Thyroid gland (tissue), 4 donors: ENCODE results near the gene PSMG1. TPM values are rescaled to one million over a fixed set of nuclear protein-coding genes. Genes with fewer than 3 reads are reported as not detected.

Source experiments
- DNase-seq, 2 donors: peaks; one replicate each; pipeline ENCODE4 v3.0.0-alpha.2; 2019
- H3K27ac ChIP-seq, 3 donors: fragments of 200-600 bp; sonication (generic); 1 replicate in 2 of 3; 2 replicates in 1 of 3; pipeline ENCODE4 v1.5.1; 2016 to 2019; ENCODE audit warnings: mild to moderate bottlenecking in 1 of 3, moderate library complexity in 1 of 3
- H3K27me3 ChIP-seq: fragments of 200-600 bp; sonication (generic); one replicate; pipeline ENCODE4 v1.5.1; 2019
- H3K36me3 ChIP-seq, 2 donors: fragments of 200-600 bp; sonication (generic); one replicate each; pipeline ENCODE4 v1.5.1; 2016 to 2019
- H3K4me1 ChIP-seq, 2 donors: fragments of 200-600 bp; sonication (generic); one replicate each; pipeline ENCODE4 v1.5.1; 2017 to 2019
- H3K4me3 ChIP-seq, 3 donors: fragments of 200-600 bp; sonication (generic); replicated peaks in 1 of 3; 1 replicate in 2 of 3; 2 replicates in 1 of 3; pipeline ENCODE4 v1.5.1; 2016; ENCODE audit warnings: mild to moderate bottlenecking in 1 of 3
- H3K9me3 ChIP-seq: fragments of 200-600 bp; sonication (generic); one replicate; pipeline ENCODE4 v1.5.1; 2017
- POLR2A ChIP-seq, 2 donors: fragments of 450-650 bp; IDR thresholded peaks; one replicate each; pipeline ENCODE4 v1.6.1; 2017; ENCODE audit warnings: antibody characterized with exemption in 2 of 2, mild to moderate bottlenecking in 2 of 2, moderate library complexity in 1 of 2
- WGBS, 2 donors: methylation state at CpG; one replicate each; pipeline ENCODE4 v1.1.5; 2017; 5-methylcytosine and 5-hydroxymethylcytosine counted together
- intact Hi-C: fragments of 100-400 bp; cut with DNase I; formaldehyde crosslinking; loops from one replicate; pipeline ENCODE4 v1.15.1; 2023
- total RNA-seq, 4 donors: library from RNA; depleted of rRNA; stranded (reverse); fragments of >200 nt; gene quantifications; one replicate each; pipeline ENCODE4 v1.2.3, GENCODE V29; 2016
- TF ChIP-seq, protein P1 (sequence below), 6 experiments: fragments of 200-600 bp in 3 of 6; fragments of 450-650 bp in 3 of 6; sonication (generic) in 3 of 6; IDR thresholded peaks; one replicate each; pipeline ENCODE4 v1.5.1; 2016 to 2019; ENCODE audit warnings: antibody characterized with exemption in 6 of 6, mild to moderate bottlenecking in 2 of 6, inconsistent platforms in 1 of 6, moderate library complexity in 1 of 6

Gene PSMG1
- total RNA-seq, 4 donors from 2014 or later, result 33.0 to 54.2 (median 42.6) TPM

DNA sequence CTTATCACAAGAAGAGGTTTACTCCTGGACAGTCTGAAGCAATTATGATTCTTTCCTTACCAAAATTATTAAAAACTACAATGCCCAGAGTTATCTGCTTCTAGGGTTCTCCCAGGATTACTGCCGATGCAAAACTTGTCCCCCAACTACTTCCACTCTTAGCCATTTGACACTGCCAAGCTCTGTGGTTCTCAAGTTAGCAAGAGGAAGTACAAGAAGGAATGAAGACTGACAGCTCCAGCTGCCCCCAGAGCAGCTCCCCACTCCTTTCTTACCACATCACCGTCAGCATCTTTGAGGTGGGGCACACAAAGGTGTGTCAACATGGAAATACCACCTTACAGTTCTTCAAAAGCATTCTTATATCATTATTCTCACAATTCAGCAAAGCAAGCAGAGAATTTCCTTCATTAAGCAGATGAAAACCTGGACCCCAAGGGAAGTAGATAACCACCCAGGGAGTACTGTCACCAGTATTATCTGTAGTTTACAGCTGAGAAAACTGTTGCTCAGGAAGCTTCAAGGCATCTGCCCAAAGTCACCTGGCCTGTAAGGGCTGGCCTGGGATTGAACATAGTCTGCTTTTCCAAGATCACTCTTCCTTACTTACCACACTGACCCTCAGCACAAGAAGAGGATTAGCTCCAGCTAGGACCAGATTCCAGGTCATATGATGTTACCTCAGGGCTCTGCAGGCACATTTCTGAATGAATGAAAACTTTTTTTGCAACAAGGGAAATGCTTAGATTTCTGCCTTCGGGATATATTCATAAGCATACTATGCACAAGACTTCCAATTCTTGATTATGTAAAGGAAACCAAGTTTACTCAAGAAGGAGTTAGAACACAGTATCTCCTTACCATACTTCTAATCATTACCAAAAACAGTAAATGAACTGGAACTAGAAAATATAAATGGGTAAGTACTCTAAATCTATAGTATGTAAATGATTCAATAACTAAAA lies 9.3 kb downstream of the PSMG1 start:
- H3K9me3 ChIP-seq, result no peaks in the 10 kb centered on the region
- H3K27me3 ChIP-seq, result no peaks in the 10 kb centered on the region
- peaks cover 6 to 16% of the 10 kb centered on the region in 2 donors for H3K36me3 ChIP-seq
- no peak overlapping the region for H3K27ac ChIP-seq
- no peak for DNase-seq
- H3K4me3 ChIP-seq, result no peak overlapping the region
- 85% methylated on average over 3 of the region's 3 CpGs for WGBS, 2 donors
- no peaks in the 10 kb centered on the region for H3K4me1 ChIP-seq
- intact Hi-C loops, result no loop called here
- no peak for TF ChIP-seq POLR2A (IDR thresholded peaks at IDR 0.05)
- TF ChIP-seq, protein P1, sequence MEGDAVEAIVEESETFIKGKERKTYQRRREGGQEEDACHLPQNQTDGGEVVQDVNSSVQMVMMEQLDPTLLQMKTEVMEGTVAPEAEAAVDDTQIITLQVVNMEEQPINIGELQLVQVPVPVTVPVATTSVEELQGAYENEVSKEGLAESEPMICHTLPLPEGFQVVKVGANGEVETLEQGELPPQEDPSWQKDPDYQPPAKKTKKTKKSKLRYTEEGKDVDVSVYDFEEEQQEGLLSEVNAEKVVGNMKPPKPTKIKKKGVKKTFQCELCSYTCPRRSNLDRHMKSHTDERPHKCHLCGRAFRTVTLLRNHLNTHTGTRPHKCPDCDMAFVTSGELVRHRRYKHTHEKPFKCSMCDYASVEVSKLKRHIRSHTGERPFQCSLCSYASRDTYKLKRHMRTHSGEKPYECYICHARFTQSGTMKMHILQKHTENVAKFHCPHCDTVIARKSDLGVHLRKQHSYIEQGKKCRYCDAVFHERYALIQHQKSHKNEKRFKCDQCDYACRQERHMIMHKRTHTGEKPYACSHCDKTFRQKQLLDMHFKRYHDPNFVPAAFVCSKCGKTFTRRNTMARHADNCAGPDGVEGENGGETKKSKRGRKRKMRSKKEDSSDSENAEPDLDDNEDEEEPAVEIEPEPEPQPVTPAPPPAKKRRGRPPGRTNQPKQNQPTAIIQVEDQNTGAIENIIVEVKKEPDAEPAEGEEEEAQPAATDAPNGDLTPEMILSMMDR (IDR thresholded peaks at IDR 0.05), result no peak

DNA sequence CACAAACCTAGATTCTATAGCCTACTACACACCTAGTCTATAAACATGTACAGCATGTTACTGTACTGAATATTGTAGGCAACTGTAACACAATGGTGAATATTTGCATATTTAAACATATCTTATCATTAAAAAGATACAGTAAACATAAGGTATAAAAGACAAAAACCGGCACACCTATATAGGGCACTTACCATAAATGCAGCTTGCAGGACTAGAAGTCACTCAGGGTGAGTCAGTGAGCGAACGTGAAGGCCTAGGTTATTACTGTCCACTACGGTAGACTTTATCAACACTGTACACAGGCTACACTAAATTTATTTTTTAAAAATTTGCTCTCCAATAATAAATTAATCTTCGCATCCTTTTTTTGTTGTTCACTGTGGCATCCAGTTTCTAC lies 13.3 kb downstream of the PSMG1 start:
- intact Hi-C loops, result no loop called here
- no peak for TF ChIP-seq POLR2A (IDR thresholded peaks at IDR 0.05)
- H3K9me3 ChIP-seq, result no peaks in the 10 kb centered on the region
- H3K36me3 ChIP-seq, result peaks cover 6 to 13% of the 10 kb centered on the region in 2 donors
- H3K27ac ChIP-seq, result no peak overlapping the region
- 95 to 97% methylated on average over 5 of the region's 5 CpGs for WGBS, 2 donors
- H3K4me3 ChIP-seq, result no peak overlapping the region
- no peaks in the 10 kb centered on the region for H3K27me3 ChIP-seq
- H3K4me1 ChIP-seq, result no peaks in the 10 kb centered on the region
- DNase-seq, result no peak

DNA sequence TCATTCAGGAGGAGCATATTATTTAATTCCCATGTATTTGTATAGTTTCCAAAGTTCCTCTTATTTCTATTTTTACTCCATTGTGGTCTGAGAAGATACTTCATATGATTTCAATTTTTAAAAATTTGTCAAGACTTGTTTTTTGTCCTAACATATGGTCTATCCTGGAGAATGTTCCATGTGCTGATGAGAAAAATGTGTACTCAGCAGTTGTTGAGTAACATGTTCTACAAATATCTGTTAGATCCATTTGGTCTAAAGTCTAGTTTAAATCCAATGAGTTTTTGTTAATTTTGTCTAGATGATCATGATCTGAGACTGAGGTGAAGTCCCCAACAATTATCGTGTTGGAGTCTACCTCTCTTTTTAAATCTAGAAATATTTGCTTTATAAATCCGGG lies 14.5 kb downstream of the PSMG1 start:
- intact Hi-C loops, result no loop called here
- WGBS, 2 donors, result 94 to 99% methylated on average over 2 of the region's 2 CpGs

DNA sequence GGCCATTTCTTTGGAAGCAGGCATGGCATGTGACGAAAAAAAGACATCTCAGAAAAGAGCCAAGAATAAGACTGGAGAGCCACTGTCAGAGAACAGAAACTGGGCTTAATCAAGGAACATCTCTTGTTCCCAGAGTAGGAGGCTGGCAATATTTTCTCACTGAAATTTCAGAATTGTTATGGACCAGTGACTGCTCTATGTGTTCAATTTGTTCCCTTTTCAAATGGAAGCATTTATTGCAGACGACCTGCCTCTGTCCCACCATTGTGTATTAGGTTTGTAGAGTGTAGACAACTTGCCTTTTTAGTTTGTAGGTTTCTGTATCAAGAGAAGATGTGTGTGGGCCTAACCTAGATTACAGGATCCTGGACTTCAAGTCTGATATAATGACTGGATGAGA lies 18.7 kb downstream of the PSMG1 start:
- no peaks in the 10 kb centered on the region for H3K36me3 ChIP-seq
- H3K4me1 ChIP-seq, result no peaks in the 10 kb centered on the region
- H3K4me3 ChIP-seq, result no peak overlapping the region
- intact Hi-C loops, result no loop called here
- no peaks in the 10 kb centered on the region for H3K9me3 ChIP-seq
- no peak for DNase-seq
- H3K27me3 ChIP-seq, result no peaks in the 10 kb centered on the region
- 85 to 94% methylated on average over 2 of the region's 2 CpGs for WGBS, 2 donors
- TF ChIP-seq, protein P1 (IDR thresholded peaks at IDR 0.05), result no peak
- TF ChIP-seq POLR2A (IDR thresholded peaks at IDR 0.05), result no peak
- H3K27ac ChIP-seq, result no peak overlapping the region

More for the DNA sequence above, 14.5 kb downstream of the PSMG1 start:
- Histone ChIP-seq H3K36me3 (peaks cover under 1 to 8% of the 10 kb centered on the region in 2 donors), H3K4me1 (no peaks in the 10 kb centered on the region), H3K27ac (no peak overlapping the region), H3K9me3 (no peaks in the 10 kb centered on the region), H3K27me3 (no peaks in the 10 kb centered on the region), H3K4me3 (no peak overlapping the region)
- no peak for TF ChIP-seq POLR2A (IDR thresholded peaks at IDR 0.05)
- TF ChIP-seq, protein P1 (IDR thresholded peaks at IDR 0.05), result no peak
- no peak for DNase-seq

DNA sequence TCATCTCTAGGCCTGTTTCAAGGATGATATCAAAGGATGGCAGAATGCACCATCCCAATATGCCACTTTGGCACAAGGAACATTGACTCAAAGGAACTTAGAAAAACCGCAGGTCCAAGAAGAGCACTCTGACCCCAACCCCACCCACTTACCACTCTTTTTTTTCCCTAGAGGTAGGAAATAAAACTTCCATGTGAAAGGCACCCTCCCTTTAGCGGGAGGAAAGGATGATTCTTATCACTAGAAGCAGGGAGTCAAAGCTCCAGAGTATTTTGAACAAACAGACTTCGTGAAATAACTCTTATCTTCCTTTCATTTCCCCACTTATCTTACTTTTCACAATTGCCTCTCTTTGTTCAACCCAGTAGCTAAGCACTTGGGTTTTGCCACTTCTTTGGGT lies 22.2 kb downstream of the PSMG1 start:
- 29 to 32% methylated on average over 3 of the region's 3 CpGs for WGBS, 2 donors
- intact Hi-C loops, result no loop called here
- H3K27me3 ChIP-seq, result no peaks in the 10 kb centered on the region
- no peak for DNase-seq
- H3K9me3 ChIP-seq, result no peaks in the 10 kb centered on the region
- no peaks in the 10 kb centered on the region for H3K4me1 ChIP-seq
- no peak overlapping the region for H3K27ac ChIP-seq
- TF ChIP-seq, protein P1 (IDR thresholded peaks at IDR 0.05), result no peak
- TF ChIP-seq POLR2A (IDR thresholded peaks at IDR 0.05), result no peak
- no peak overlapping the region for H3K4me3 ChIP-seq
- no peaks in the 10 kb centered on the region for H3K36me3 ChIP-seq
